CD4-positive, alpha-beta T cell treated with Interleukin-1 beta for 1 hour (primary cell): ENCODE measurements around the gene RNU1-4.
"Not testable (repeated sequence)": the region's sequence is repeated elsewhere in the genome, so short reads cannot be mapped to it uniquely, and the experiment has no call there.

Experiments
- DNase-seq, 2 donors: peaks; one replicate each; pipeline ENCODE4 v3.0.0-alpha.2; 2020 to 2022

Gene RNU1-4

DNA sequence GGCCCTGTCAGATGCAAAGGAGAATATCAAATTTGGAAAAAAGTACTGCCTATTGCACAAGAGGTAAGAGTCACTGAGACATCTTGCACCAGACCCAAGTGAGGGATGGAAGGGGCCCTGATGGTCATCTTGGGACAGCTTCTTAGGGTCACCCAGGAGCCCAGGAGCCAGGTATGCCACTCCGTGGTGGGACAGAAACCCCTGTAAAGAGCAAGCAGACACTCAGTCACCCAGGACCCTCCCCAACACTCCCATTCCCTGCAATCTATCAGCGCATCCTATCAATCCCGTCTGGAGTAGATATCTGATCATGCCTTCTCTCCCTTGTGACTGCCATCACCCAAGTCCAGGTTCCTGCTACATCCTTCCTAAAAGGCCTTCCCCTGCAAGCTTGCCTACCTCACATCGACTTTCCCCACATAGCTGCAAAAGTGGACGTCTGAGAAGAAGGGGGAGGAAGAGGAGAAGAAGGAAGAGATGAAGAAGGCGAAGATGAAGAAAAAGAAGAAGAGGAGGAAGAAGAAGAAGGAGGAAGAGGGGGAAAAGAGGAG, 30.7 kb downstream of the RNU1-4 start:
- not testable (repeated sequence) for DNase-seq

DNA sequence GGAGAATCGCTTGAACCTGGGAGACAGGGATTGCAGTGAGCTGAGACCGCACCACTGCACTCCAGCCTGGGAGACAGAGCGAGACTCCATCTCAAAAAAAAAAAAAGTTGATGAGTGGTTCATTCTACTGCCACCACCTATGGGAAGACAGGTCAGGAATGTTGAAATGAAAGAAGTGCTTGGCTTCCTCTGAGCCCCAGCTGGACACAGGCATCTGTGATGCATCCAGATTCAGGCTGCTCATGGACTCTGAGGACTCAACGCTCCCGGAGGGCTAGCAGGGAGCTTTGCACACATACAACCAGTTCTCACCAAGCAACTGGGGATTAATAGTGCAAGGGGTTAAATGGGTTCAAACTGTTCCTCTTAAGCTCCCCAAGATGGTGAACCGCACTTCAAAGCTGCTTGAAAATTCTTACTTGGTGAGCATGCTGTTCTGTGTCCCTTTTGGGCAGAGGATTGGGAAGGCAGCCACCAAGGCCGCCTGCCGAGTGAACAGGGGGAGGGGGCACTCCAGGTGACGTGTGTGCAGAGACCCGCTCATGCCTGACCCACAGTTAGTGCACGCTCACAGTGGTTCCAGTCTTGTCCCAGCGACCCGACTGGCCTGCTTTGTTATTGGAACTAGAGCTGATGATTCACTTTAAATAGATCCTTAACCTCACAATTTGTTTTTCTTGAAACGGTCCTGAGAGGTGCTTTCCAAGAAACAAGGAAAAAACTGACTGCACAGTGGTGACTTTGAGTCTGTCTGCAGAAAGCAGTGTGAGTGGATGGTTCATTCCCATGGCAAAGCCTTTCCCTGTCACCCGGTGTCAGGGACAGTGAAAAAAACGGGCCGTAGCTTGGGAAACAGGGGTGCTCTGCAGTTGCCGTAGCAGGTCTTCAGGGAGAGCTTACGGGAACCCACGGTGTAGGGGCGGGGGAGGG, 32.2 kb downstream of the RNU1-4 start:
- DNase-seq, result not testable (repeated sequence)

DNA sequence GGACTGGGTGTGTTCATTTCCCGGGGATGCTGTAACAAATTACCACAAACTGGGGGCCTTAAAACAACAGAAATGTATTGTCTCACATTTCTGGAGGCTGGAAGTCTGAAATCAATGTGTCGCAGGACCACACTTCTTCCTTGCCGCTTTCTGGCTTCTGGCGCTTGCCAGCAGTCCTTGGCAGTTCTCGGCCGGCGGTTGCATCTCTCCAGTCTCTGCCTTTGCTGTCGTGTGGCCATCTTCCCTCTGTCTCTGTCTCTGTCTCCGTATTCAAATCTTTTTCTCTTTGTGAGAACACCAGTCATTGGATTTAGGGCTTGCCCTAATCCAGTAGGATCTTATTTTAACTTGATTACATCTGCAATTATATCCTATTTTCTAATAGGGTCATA, 32.9 kb downstream of the RNU1-4 start:
- not testable (repeated sequence) for DNase-seq

DNA sequence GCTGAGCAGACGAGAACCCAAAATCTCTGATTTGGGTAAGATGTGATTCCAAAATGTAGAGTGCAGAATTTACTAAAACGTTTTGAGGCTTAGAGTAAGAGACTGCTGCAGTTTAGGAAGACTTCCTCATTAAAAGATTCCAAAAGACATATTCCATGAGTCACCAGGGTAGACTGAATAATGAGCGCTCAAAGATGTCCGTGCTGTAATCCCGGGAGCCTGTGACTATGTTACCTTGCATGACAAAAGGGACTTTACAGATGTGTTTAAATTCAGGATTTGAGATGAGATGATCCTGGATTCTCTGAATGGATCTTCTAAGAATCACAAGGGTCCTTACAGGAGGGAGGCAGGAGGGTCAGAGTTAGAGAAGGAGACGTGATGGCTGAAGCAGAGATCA, 33.4 kb downstream of the RNU1-4 start:
- DNase-seq, result not testable (repeated sequence)

DNA sequence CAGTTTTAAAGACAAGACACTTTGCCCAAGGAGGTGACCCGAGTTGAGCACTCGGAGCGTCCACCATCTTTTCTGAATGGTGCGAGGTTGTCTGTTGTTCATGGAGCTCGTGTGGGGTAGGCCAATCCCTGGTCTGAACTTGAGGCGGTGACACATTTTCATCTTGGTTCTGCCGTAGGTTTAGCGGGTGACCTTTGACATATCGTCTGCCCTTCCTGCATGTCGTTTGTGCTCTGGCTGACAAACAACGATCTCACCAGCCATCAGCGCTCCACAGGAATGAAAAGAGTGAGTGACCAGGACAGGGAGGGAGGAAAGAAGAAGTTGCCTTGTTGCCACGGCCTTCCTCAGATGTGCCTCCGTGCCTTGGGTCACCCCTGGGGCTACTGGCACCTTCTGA, 34.5 kb downstream of the RNU1-4 start:
- DNase-seq, result not testable (repeated sequence)

DNA sequence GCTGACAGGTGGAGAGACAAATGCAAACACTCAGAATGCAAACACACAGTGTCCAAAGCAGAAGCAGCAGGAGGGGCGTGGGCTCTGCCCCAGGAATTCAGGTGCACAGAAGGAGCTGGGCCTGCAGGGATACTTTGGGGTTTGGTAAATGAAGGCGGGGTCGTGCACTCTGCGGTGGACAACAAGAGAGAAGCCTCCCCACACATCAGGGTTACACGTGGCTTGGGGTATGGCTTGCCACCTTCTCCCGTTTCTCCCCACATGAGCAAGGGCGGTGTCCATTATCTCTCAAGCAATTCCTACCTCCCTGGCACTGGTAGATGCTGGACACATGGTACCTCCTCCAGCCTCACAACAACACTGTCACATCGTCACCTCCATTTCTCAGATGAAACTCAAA, 35.0 kb downstream of the RNU1-4 start:
- DNase-seq, result not testable (repeated sequence)

DNA sequence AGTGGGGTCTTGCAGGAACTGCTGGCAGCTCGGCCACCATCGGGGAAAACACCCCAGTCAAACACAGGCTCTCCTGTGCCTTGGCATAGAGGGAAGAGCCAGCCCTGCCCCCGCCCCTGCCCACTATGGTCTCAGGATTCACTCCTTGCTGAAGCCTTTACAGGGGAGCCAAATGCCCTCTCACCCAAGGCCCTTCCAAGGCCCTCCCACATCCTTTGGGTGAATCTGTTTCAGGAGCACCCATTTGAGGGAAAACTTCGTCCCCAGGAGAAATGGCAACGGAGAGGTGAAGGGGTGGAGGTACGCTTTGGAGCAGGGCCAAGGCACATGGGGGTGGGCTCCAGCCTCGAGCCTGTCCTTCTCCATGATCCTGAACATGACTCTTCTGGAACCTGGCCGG, 35.9 kb downstream of the RNU1-4 start:
- DNase-seq, result not testable (repeated sequence)

DNA sequence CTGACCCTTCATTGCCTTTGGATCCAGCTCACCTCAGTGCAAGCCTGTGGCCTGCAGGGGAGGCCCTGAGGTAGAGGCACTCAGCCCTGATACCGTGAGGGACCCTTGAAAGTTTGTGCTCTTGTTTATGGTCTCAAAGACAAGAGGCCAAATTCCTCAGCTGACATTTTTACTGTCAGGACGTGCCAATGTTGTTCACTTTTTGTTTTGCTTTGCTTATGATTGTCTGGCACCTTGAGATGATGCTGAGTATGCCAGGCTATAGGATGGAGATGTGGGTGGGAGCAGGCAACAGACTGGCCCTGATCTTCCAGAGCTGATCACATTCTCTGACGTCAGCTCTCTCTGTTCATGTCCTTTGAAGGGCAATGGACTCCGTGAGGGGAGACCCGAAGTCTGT, 36.5 kb downstream of the RNU1-4 start:
- DNase-seq, result not testable (repeated sequence)

DNA sequence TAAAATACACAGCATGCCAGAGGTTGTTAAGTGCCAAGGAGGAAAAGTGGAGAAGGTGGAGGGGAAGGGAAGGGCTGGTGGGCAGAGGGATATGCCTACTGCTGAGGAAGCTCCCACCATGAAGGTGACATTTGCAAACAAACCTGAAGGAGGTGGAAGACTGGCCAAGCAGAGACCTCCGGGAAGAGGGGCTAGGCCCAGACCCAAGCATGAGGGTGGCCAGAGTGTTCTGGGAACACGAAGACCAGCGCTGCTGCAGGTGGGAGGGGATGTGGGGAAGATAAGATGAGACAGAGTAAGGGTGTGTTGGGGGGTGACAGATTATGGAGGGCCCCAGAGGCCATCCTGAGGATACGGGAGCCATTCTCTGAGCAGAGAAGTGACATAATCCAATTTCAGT, 37.5 kb downstream of the RNU1-4 start:
- not testable (repeated sequence) for DNase-seq

DNA sequence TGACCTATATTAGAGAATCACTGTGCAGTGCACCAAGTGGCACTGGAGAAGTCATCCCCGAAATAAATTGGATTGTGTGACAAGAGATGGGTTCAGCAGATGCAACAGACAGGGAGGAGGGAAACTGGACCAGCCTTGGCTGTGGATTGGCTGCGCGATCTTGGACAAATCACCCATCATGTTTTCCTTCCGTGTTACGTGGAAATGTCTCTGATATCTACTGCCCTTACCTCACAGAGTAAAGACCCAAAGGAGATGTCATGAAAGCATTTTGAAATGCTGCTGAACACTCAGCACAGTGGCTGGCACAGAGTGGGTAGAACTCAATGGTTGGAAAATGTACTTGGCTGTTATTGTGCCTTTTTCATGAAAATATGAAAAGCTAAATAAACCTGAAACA, 39.2 kb downstream of the RNU1-4 start:
- DNase-seq, result not testable (repeated sequence)

DNA sequence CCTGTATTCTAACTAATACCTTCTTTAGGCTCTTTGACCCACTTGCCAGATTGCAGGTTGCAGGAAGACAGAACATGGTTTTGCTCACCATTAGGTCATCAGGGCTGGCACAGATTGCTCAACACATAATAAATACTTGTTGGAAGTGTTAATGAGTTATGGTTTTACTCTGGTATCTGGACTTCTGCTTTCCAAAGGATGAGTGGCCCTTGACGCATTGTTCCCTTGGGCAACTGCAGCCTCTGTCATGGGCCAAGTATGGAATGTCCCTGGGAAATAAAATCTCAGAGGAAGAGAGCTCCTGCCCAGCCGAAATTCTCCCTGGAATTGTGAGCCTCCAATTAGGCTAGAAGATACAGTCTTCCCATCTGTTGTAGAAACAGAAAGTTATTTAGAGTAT, 40.7 kb downstream of the RNU1-4 start:
- not testable (repeated sequence) for DNase-seq

DNA sequence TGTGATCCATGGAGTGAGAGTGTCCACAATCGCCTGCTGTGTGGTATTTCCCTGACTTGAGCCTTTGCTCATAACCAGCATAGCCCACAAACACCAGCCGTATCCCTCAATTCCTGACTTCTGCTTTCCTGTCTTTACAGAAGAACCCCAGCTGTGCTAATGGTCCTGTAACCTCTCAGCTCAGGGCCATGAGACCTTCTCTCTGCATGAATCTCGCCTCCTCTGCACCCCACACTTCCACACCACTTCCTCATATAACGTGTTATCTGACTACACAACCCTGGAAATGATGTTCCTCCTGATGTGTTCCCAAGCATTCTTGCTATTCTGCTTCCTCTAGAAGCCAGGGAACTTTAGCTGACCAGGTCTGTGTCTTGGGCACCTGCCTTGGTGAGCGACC, 41.3 kb downstream of the RNU1-4 start:
- DNase-seq, result not testable (repeated sequence)

DNA sequence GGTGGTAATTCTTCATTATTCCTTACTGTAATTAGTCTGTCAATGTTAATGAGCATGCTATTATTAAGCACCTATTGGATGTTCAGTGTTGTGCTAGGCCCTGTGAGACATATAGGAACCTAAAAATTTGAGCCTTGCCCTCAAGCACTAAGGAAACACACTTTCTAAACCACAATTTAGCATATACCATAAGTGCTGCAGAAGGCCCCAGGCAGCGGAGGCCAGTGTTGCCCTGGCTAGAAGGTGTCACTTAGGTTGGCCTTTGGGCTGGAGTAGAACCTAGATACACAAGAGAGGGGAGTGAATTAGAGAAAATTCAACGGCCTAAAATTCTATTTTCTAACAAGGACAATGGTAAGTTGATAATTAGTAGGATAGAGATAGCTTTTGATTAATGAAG, 44.6 kb downstream of the RNU1-4 start:
- not testable (repeated sequence) for DNase-seq

DNA sequence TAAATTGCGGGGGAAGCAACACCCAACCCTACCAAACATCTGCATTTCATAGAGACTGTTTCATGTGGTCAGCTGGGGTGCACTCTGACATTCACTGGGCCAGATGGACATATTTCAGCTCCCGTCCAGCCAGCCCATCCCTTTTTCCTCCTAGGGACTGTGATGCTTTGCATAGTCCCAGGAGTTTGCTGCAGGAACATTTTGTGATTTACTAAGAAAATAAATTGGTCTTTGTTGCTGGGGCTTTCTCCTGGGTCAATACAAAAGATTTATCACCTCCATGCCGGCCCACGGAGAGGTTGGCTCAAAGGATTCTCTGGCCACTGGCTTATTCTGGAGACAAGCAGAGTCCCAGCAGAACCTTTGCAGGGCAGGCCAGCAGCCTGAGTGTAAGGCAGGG, 46.0 kb downstream of the RNU1-4 start:
- not testable (repeated sequence) for DNase-seq

DNA sequence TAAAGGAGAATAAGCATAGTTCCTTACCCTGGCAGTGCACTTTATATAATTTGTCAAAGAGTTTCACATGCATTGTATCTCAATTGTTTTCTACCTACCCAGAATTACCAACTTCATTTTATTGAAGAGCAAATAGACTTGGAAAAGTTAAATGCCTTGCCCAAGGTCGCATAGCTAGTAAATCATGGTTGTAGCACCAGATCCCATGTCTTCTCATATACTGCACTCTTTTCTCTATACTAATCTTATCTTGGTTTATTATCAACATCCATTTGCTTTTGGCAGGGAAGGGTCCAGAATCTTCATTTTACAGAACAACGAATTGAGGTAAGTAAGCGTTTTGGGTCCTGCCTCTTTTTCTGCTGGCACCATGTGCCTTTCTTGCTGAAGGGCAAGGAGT, 46.9 kb downstream of the RNU1-4 start:
- not testable (repeated sequence) for DNase-seq

DNA sequence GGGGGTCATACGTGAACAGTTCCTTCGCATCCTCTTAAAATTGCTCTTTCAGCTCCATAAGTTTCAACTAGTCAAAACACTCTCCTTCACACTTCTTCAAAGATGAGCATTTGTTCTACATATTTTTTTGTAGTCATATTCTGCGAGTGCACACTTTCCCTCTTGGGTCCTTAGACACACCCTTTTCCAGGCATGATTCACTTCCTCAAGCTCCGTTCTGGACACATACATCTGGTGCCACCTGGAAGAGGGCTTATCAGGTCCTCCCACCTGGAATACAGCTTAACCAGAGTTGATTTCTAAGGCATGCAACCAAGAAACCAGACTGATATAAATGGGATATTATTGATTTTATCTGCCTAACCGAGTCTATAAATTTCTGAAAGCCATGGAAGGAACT, 47.4 kb downstream of the RNU1-4 start:
- not testable (repeated sequence) for DNase-seq
